GM19238 (cell line): ENCODE data around the gene SIGLECL1.
"Not testable (repeated sequence)": the region's sequence is repeated elsewhere in the genome, so short reads cannot be mapped to it uniquely, and the experiment has no call there.

ENCODE experiments used
- DNase-seq: peaks from one replicate; pipeline ENCODE4 v3.0.0; 2011; ENCODE audit warnings: low spot score; ENCODE audit not compliant: insufficient read length

SIGLECL1 gene

GRCh38 chr19:51250786-51251467 is at the start of gene SIGLECL1:
TSS of gene SIGLECL1 (plus strand) at chr19:51251080. CDS start at chr19:51264073, 12,993 bp downstream.
- no peak for DNase-seq

- no peak for DNase-seq
These were observed 49.2 kb upstream of the SIGLECL1 start for GRCh38 chr19:51201712-51202111.

GRCh38 chr19:51203916-51204315 is 47.0 kb upstream of the SIGLECL1 start:
- no peak for DNase-seq

DNA sequence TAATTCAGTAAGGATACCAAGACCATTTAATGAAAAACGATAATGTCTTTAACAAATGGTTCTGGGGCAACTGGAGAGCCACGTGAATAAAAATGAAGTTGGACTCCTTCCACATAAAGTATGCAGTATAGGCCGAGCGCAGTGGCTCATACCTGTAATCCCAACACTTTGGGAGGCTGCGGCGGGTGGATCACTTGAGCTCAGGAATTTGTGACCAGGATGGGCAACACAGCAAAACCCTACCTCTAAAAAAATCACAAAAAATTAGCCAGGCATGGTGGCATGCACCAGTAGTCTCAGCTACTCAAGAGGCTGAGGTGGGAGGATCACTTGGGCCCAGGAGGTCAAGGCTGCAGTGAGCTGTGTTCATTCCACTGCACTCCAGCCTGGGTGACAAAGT is 46.6 kb upstream of the SIGLECL1 start:
- DNase-seq = no peak

- DNase-seq = no peak
These were observed 43.1 kb upstream of the SIGLECL1 start for GRCh38 chr19:51207747-51208146.

DNA sequence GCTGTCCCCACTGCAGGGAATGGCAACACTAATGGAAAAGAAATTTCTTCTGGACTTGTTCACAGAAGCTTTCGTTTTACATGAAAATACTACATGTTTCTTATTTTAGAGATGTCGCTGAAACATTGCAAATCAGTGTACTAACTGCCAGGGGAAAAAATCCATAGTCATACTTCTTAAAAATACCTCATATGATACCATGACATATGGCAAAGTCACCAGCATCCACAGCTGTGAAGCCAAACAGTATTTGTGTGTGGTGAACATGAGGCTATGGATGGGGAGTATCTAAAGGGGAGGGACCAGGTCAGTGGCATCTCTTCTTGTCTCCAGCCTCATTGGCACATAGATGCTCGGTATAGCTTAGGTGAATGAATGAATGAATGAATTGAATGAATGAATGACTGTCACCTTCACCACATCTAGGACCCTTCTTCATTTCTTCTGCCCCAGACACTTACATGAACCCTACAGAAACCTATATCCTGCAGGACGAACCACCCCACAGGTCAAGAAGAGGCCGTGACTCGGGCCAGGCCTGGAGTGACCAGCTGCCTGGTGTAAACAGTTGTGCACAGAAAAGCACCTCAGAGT is 40.6 kb upstream of the SIGLECL1 start:
- no peak for DNase-seq

DNA sequence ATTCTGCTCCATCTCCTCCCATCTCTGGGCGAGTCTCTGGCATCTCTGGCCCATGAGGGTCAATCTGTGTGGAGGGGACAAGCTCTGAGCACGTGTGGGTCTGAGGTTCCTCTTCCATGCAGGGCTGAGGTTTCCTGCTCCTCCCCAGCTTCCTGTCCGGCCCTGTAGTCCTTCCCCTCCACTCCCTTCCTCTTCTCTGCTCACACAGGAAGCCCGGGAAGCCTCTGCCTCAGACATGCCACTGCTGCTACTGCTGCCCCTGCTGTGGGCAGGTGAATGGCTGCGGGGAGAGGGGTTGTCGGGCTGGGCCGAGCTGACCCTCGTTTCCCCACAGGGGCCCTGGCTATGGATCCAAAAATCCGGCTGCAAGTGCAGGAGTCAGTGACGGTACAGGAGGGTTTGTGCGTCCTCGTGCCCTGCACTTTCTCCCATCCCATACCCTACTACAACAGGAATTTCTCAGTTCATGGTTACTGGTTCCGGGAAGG is 40.0 kb upstream of the SIGLECL1 start:
- not testable (repeated sequence) for DNase-seq

DNA sequence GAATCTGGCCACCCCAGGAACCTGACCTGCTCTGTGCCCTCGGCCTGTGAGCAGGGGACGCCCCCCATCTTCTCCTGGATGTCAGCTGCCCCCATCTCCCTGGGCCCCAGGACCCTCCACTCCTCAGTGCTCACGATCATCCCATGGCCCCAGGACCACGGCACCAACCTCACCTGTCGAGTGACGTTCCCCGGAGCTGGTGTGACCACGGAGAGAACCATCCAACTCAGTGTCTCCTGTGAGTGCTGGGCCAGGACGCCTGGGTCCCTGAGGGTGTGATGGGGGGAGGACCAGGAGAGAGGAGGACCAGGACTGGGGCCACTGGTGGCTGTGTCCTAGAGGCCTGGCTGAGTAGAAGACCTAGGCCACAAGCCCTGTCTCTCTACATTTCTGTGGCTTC is 39.0 kb upstream of the SIGLECL1 start:
- no peak for DNase-seq

DNA sequence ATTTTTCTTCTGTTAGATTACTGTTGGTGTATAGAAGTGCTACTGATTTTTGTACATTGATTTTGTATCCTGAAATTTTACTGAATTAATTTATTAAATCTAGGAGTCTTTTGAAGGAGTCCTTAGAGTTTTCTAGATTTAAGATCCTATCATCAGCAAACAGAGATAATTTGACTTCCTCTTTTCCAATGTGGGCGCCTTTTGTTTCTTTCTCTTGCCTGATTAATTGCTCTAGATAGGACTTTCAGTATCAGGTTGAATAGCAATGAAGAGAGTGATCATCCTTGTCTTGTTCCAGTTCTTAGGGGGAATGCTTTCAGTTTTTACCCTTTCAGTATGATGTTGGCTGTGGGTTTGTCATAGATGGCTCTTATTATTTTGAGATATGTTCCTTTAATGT is 31.6 kb upstream of the SIGLECL1 start:
- no peak for DNase-seq

DNA sequence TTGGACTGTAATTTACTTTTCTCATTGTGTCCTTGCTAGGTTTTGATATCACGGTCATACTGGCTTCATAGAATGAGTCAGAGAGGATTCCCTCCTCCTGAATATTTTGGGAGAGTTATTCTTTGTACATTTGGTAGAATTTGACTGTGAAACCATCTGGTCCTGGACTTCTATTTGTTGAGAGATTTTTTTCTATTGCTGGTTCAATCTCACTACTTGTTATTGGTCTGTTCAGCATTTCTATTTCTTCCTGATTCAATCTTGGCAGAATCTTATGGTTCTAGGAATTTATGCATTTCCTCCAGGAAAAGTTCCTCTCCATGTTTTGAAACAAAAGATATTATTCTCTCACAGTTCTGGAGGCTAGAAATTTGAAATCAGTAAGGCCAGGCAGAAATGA is 30.9 kb upstream of the SIGLECL1 start:
- DNase-seq = no peak

GRCh38 chr19:51220996-51221395 is 29.9 kb upstream of the SIGLECL1 start:
- no peak for DNase-seq

GRCh38 chr19:51224163-51224641 is 26.7 kb upstream of the SIGLECL1 start:
- no peak for DNase-seq

GRCh38 chr19:51224898-51225393 is 25.9 kb upstream of the SIGLECL1 start, which contains the start of gene CD33:
TSS of gene CD33 (plus strand) at chr19:51225080. CDS start at chr19:51225119, 39 bp downstream.
- DNase-seq = not testable (repeated sequence)

GRCh38 chr19:51226067-51226466 is 24.8 kb upstream of the SIGLECL1 start:
- no peak for DNase-seq

GRCh38 chr19:51227326-51227725 is 23.6 kb upstream of the SIGLECL1 start:
- no peak for DNase-seq

- no peak for DNase-seq
These were observed 22.9 kb upstream of the SIGLECL1 start for GRCh38 chr19:51227966-51228365.

DNA sequence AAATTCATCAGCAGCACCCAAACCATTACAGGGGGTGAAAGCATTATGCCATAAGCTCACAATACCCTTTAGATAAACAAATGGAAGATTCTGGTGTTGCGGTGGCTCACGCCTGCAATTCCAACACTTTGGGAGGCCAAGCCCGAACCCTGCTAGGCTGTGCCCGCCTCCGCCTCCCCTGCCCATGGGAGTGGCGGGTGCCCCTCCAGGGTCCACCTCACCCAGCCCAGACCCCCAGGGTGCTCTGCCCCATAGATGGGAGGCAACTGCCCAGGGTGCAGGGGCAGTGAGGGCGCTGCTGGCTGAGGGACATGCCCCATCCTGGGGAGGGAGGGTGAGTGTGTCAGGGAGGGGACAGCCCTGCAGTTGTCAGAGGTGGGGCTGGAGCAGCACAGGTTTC is 10.0 kb upstream of the SIGLECL1 start:
- DNase-seq = no peak

DNA sequence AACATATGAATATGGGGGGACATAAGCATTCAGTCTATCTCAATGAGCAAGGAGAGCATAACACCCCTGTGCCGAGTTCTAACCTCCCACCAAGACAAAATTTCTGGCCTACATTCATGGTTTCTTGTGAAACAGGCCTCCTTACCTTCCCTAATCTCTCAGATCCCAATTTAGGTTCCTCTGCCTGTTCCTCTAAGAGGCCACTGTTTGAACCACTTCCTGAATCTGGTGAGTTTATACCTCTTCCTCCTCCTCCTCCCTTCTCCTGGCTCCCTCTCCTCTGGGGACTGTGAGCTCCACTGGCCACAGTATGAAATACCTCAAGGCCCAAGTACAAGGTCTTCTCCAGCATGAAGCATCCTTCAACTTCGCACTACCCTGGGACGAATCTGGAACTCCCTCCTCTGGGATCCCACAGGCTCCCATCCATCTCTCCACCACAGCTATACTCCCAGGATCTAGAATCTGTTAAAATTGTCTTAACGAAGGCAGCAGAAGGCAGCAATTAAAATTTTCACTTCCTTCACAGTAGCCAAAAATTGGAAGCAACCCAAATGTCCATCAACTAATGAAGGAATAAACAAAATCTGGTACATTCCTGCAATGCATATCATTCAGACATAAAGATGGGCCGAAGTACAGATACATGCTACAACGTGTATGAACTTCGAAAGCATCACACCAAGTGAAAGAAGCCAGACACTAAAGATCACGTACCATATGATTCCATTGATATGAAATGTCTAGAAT is 7.8 kb upstream of the SIGLECL1 start:
- no peak for DNase-seq

DNA sequence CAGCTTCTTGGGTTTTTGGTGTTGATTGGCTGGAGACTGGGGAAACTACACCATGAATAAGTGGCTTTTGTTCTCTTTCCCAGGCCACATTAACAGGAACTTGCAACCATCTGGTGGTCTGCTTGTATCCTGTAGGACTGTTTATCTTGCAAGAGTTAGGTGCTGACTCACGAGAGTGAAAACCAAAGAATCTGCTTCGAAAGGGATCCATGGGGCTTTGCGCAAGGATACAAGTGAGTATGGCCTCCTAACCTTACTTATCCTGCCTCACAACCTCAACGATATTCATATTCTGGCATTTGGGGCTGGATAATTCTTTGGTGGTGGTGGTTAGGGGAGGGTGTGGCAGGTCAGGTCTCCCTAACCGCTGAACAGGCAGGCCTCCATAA is 4.7 kb upstream of the SIGLECL1 start:
- no peak for DNase-seq

- no peak for DNase-seq
These were observed 2.8 kb upstream of the SIGLECL1 start for GRCh38 chr19:51247972-51248590.

GRCh38 chr19:51251468-51251820 is 564 bp downstream of the SIGLECL1 start:
- DNase-seq = no peak
